ENCODE measurements around the gene LTA.

Gene LTA

GRCh38 chr6:31607317-31607716 lies 35.2 kb downstream of the LTA start:
- H3K27ac Mint-ChIP-seq: no peak overlapping the region
- H3K36me3 Mint-ChIP-seq: no peaks in the 10 kb centered on the region
- H3K4me3 Mint-ChIP-seq: no peak overlapping the region
- peaks cover 20% of the 10 kb centered on the region for H3K27me3 Mint-ChIP-seq
- no peaks in the 10 kb centered on the region for H3K9me3 Mint-ChIP-seq
- DNase-seq: no peak
- CTCF ChIA-PET: interaction anchor here (0.6 to 2.8 kb wide), 4 partner anchors 9 to 227 kb away, joined by 3 to 11 read pairs (median 6); no protein-coding TSS in a partner anchor
- H3K4me1 Mint-ChIP-seq: peaks cover 5% of the 10 kb centered on the region

- CTCF ChIA-PET: interaction anchor here (0.9 to 1.4 kb wide), 3 partner anchors 12 to 59 kb away, joined by 3 to 17 read pairs (median 5); no protein-coding TSS in a partner anchor
- H3K27ac Mint-ChIP-seq: no peak overlapping the region
- DNase-seq: no peak
These were observed 37.7 kb downstream of the LTA start for GRCh38 chr6:31609519-31610406.

GRCh38 chr6:31610968-31611367 lies 38.9 kb downstream of the LTA start:
- peaks cover 22% of the 10 kb centered on the region for H3K4me1 Mint-ChIP-seq
- H3K27me3 Mint-ChIP-seq: peaks cover 7% of the 10 kb centered on the region
- no peak overlapping the region for H3K4me3 Mint-ChIP-seq
- H3K27ac Mint-ChIP-seq: no peak overlapping the region
- H3K36me3 Mint-ChIP-seq: no peaks in the 10 kb centered on the region
- no peak for DNase-seq
- CTCF ChIA-PET: interaction anchor here (1.0 to 1.7 kb wide), 3 partner anchors 12 to 60 kb away, joined by 3 to 9 read pairs (median 4); no protein-coding TSS in a partner anchor
- H3K9me3 Mint-ChIP-seq: no peaks in the 10 kb centered on the region

More at GRCh38 chr6:31609519-31610406, 37.7 kb downstream of the LTA start:
- H3K9me3 Mint-ChIP-seq: no peaks in the 10 kb centered on the region
- H3K4me1 Mint-ChIP-seq: peaks cover 10% of the 10 kb centered on the region
- no peaks in the 10 kb centered on the region for H3K36me3 Mint-ChIP-seq
- peaks cover 7% of the 10 kb centered on the region for H3K27me3 Mint-ChIP-seq
- no peak overlapping the region for H3K4me3 Mint-ChIP-seq

GRCh38 chr6:31614075-31614619 lies 42.1 kb downstream of the LTA start:
- H3K4me3 Mint-ChIP-seq: no peak overlapping the region
- CTCF ChIA-PET: interaction anchor here (1.3 to 3.5 kb wide), 2 partner anchors 17 to 63 kb away, joined by 5 to 27 read pairs; no protein-coding TSS in a partner anchor
- H3K36me3 Mint-ChIP-seq: peaks cover 9% of the 10 kb centered on the region
- H3K27me3 Mint-ChIP-seq: peaks cover 7% of the 10 kb centered on the region
- H3K9me3 Mint-ChIP-seq: no peaks in the 10 kb centered on the region
- H3K4me1 Mint-ChIP-seq: peaks cover 35% of the 10 kb centered on the region
- H3K27ac Mint-ChIP-seq: no peak overlapping the region
- DNase-seq: no peak

- H3K36me3 Mint-ChIP-seq: peaks cover 11% of the 10 kb centered on the region
- CTCF ChIA-PET: interaction anchor here (0.7 to 3.5 kb wide), 5 partner anchors 17 to 120 kb away, joined by 3 to 27 read pairs (median 4); partner anchors contain the start of genes ATP6V1G2 and NCR3
- H3K4me3 Mint-ChIP-seq: peak within 1 kb of the TSS; percentile 76
- H3K27ac Mint-ChIP-seq: peak within 1 kb of the TSS; percentile 85
- peaks cover 7% of the 10 kb centered on the region for H3K27me3 Mint-ChIP-seq
- H3K4me1 Mint-ChIP-seq: peaks cover 41% of the 10 kb centered on the region
- H3K9me3 Mint-ChIP-seq: no peaks in the 10 kb centered on the region
- no peak for DNase-seq
These were observed 42.8 kb downstream of the LTA start, which contains the start of gene AIF1 for GRCh38 chr6:31614684-31615578. Gene AIF1, plus strand, starts transcription at chr6:31615234. Its CDS starts 96 bp downstream, at chr6:31615330.

GRCh38 chr6:31615748-31616147 lies 43.7 kb downstream of the LTA start:
- peaks cover 11% of the 10 kb centered on the region for H3K36me3 Mint-ChIP-seq
- CTCF ChIA-PET: interaction anchor here (1.1 to 3.5 kb wide), 4 partner anchors 18 to 121 kb away, joined by 3 to 27 read pairs (median 4); partner anchors contain the start of gene NCR3

GRCh38 chr6:31617010-31617409 lies 44.9 kb downstream of the LTA start:
- no peaks in the 10 kb centered on the region for H3K9me3 Mint-ChIP-seq
- CTCF ChIA-PET: interaction anchor here (1.2 to 3.5 kb wide), 3 partner anchors 9 to 19 kb away, joined by 3 to 27 read pairs (median 3); no protein-coding TSS in a partner anchor
- DNase-seq: no peak
- peak overlapping the region; percentile 8 for H3K27ac Mint-ChIP-seq
- H3K27me3 Mint-ChIP-seq: no peaks in the 10 kb centered on the region
- H3K4me3 Mint-ChIP-seq: peak overlapping the region; percentile 76
- H3K36me3 Mint-ChIP-seq: peaks cover 19% of the 10 kb centered on the region
- peaks cover 49% of the 10 kb centered on the region for H3K4me1 Mint-ChIP-seq

More at GRCh38 chr6:31615748-31616147, 43.7 kb downstream of the LTA start:
- peaks cover 41% of the 10 kb centered on the region for H3K4me1 Mint-ChIP-seq
- peaks cover 7% of the 10 kb centered on the region for H3K27me3 Mint-ChIP-seq
- H3K4me3 Mint-ChIP-seq: peak overlapping the region; percentile 76
- no peaks in the 10 kb centered on the region for H3K9me3 Mint-ChIP-seq
- DNase-seq: peak; percentile 59
- peak overlapping the region; percentile 85 for H3K27ac Mint-ChIP-seq

GRCh38 chr6:31619805-31620585 lies 47.9 kb downstream of the LTA start:
- H3K36me3 Mint-ChIP-seq: peaks cover 41% of the 10 kb centered on the region
- DNase-seq: peak; percentile 98
- H3K27ac Mint-ChIP-seq: peak overlapping the region; percentile 95
- H3K27me3 Mint-ChIP-seq: no peaks in the 10 kb centered on the region
- peaks cover 58% of the 10 kb centered on the region for H3K4me1 Mint-ChIP-seq
- CTCF ChIA-PET: no interaction called here
- no peaks in the 10 kb centered on the region for H3K9me3 Mint-ChIP-seq
- H3K4me3 Mint-ChIP-seq: peak overlapping the region; percentile 91

GRCh38 chr6:31620586-31621319 lies 48.7 kb downstream of the LTA start, which contains the start of gene PRRC2A:
Gene PRRC2A, plus strand, starts transcription at chr6:31620715. Its CDS starts 2,075 bp downstream, at chr6:31622790.
- CTCF ChIA-PET: interaction anchor here (0.8 kb wide), 1 partner anchor 33 kb away, joined by 3 read pairs; no protein-coding TSS in a partner anchor
- no peaks in the 10 kb centered on the region for H3K9me3 Mint-ChIP-seq
- no peaks in the 10 kb centered on the region for H3K27me3 Mint-ChIP-seq
- H3K36me3 Mint-ChIP-seq: peaks cover 48% of the 10 kb centered on the region
- H3K27ac Mint-ChIP-seq: peak within 1 kb of the TSS; percentile 95
- peaks cover 50% of the 10 kb centered on the region for H3K4me1 Mint-ChIP-seq
- DNase-seq: peak; percentile 85
- H3K4me3 Mint-ChIP-seq: peak within 1 kb of the TSS; percentile 91

- peaks cover 52% of the 10 kb centered on the region for H3K36me3 Mint-ChIP-seq
- H3K27ac Mint-ChIP-seq: peak overlapping the region; percentile 94
- DNase-seq: no peak
- CTCF ChIA-PET: interaction anchor here (0.6 to 1.7 kb wide), 5 partner anchors 30 to 75 kb away, joined by 3 to 6 read pairs (median 3); partner anchors contain the start of gene ATP6V1G2
- no peaks in the 10 kb centered on the region for H3K9me3 Mint-ChIP-seq
- peaks cover 45% of the 10 kb centered on the region for H3K4me1 Mint-ChIP-seq
- H3K4me3 Mint-ChIP-seq: peak overlapping the region; percentile 91
- no peaks in the 10 kb centered on the region for H3K27me3 Mint-ChIP-seq
These were observed 49.3 kb downstream of the LTA start for GRCh38 chr6:31621320-31621939.

GRCh38 chr6:31621991-31622390 lies 49.9 kb downstream of the LTA start:
- H3K36me3 Mint-ChIP-seq: peaks cover 52% of the 10 kb centered on the region
- DNase-seq: no peak
- peaks cover 41% of the 10 kb centered on the region for H3K4me1 Mint-ChIP-seq
- peak overlapping the region; percentile 94 for H3K27ac Mint-ChIP-seq
- CTCF ChIA-PET: interaction anchor here (0.6 to 1.7 kb wide), 4 partner anchors 30 to 75 kb away, joined by 3 to 6 read pairs (median 4); partner anchors contain the start of gene ATP6V1G2
- H3K4me3 Mint-ChIP-seq: peak overlapping the region; percentile 91
- no peaks in the 10 kb centered on the region for H3K27me3 Mint-ChIP-seq
- no peaks in the 10 kb centered on the region for H3K9me3 Mint-ChIP-seq

Data from activated naive CD4-positive, alpha-beta T cell treated with anti-CD3 and anti-CD28 coated beads, Interleukin-2, amount 10 ng/mL, durations not matched to agents 7 days and 5 days (primary cell).